HG03469 (cell line): ENCODE results near the gene ZNF487.
A peak's percentile ranks its signal among the peaks of the same experiment; 100 is the strongest.
"Not testable (repeated sequence)": the region's sequence is repeated elsewhere in the genome, so short reads cannot be mapped to it uniquely, and the experiment has no call there.

Experiments
- ATAC-seq: cut with Tn5 transposase; IDR thresholded peaks from one replicate; pipeline ENCODE4 v1.9.1; 2021; ENCODE audit warnings: mild to moderate bottlenecking, moderate library complexity, moderate number of reproducible peaks; ENCODE audit not compliant: unreplicated experiment

The ZNF487 gene

GRCh38 chr10:43430926-43431663 is 5.8 kb upstream of the ZNF487 start:
- ATAC-seq, result no peak

GRCh38 chr10:43437141-43437870 is 395 bp downstream of the ZNF487 start:
- ATAC-seq, result no peak

GRCh38 chr10:43440463-43441134 is 3.7 kb downstream of the ZNF487 start:
- ATAC-seq, result no peak

GRCh38 chr10:43444323-43444722 is 7.4 kb downstream of the ZNF487 start:
- ATAC-seq, result no peak

- no peak for ATAC-seq
Measured at GRCh38 chr10:43444897-43445466, 8.1 kb downstream of the ZNF487 start.

GRCh38 chr10:43446219-43447017 is 9.5 kb downstream of the ZNF487 start:
- ATAC-seq, result not testable (repeated sequence)

- no peak for ATAC-seq
Measured at GRCh38 chr10:43448742-43449141, 11.8 kb downstream of the ZNF487 start.

GRCh38 chr10:43452356-43452914 is 15.5 kb downstream of the ZNF487 start:
- ATAC-seq, result no peak

GRCh38 chr10:43453266-43453831 is 16.4 kb downstream of the ZNF487 start:
- ATAC-seq, result peak; percentile 41

GRCh38 chr10:43454025-43454424 is 17.1 kb downstream of the ZNF487 start:
- ATAC-seq, result not testable (repeated sequence)

GRCh38 chr10:43456561-43456960 is 19.6 kb downstream of the ZNF487 start:
- not testable (repeated sequence) for ATAC-seq

- no peak for ATAC-seq
Measured at GRCh38 chr10:43458227-43458626, 21.3 kb downstream of the ZNF487 start.

GRCh38 chr10:43461950-43462349 is 25.0 kb downstream of the ZNF487 start:
- peak; percentile 64 for ATAC-seq

- ATAC-seq, result not testable (repeated sequence)
Measured at GRCh38 chr10:43465086-43465735, 28.3 kb downstream of the ZNF487 start.

GRCh38 chr10:43465736-43466120 is 28.8 kb downstream of the ZNF487 start:
- ATAC-seq, result not testable (repeated sequence)

GRCh38 chr10:43471146-43471545 is 34.2 kb downstream of the ZNF487 start:
- ATAC-seq, result no peak

- no peak for ATAC-seq
Measured at GRCh38 chr10:43471935-43472720, 35.2 kb downstream of the ZNF487 start.

- no peak for ATAC-seq
Measured at GRCh38 chr10:43479275-43479674, 42.4 kb downstream of the ZNF487 start.
